ENCODE measurements around the gene ACTRT1. TPM values are rescaled to one million over a fixed set of nuclear protein-coding genes. Genes with fewer than 3 reads are reported as not detected.

The ACTRT1 gene
- total RNA-seq, 1 experiment from 2014 or later, result not detected

DNA sequence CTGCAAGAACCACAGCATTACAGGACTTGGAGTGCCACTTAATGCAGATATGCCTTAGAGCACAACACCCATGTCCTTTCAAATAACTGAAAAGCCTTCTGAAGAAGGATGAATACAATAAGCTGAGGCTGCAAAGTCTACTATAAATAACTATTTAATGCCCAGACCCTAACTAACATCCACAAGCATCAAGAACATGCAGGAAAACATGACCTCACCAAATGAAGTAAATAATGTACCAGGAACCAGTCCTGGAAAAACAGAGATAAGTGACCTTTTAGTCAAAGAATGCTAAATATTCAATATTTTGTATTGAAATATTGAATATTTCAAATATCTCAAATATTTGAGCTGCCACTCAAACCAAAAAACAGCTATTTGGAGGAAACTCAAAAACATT lies 16.9 kb downstream of the ACTRT1 start:
- Mint-ChIP-seq H3K9me3 (no peaks in the 10 kb centered on the region), H3K27me3 (ENCODE audit: low read depth) (no peaks in the 10 kb centered on the region), H3K4me1 (no peaks in the 10 kb centered on the region), H3K4me3 (no peak overlapping the region), H3K27ac (no peak overlapping the region), H3K36me3 (no peaks in the 10 kb centered on the region)
- ATAC-seq, result no peak
- DNase-seq (ENCODE audit: low spot score), result no peak
- ChIA-PET CTCF (no interaction called here), POLR2A (no interaction called here)
- TF ChIP-seq, protein P1, sequence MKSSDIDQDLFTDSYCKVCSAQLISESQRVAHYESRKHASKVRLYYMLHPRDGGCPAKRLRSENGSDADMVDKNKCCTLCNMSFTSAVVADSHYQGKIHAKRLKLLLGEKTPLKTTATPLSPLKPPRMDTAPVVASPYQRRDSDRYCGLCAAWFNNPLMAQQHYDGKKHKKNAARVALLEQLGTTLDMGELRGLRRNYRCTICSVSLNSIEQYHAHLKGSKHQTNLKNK (CRISPR knock-in tag; IDR thresholded peaks at IDR 0.05), result no peak
- TF ChIP-seq SMAD4 (CRISPR knock-in tag; IDR thresholded peaks at IDR 0.05) (no peak), GRHL2 (CRISPR knock-in tag; IDR thresholded peaks at IDR 0.05; ENCODE audit: insufficient replicate concordance, severe bottlenecking) (no peak), ZNF423 (CRISPR knock-in tag; IDR thresholded peaks at IDR 0.05) (no peak), ZNF317 (CRISPR knock-in tag; IDR thresholded peaks at IDR 0.05; ENCODE audit: borderline replicate concordance, low read depth) (no peak), TCF7 (CRISPR knock-in tag; IDR thresholded peaks at IDR 0.05; ENCODE audit: low read depth) (no peak), ELF4 (CRISPR knock-in tag; IDR thresholded peaks at IDR 0.05; ENCODE audit: low read depth) (no peak), NR2C2 (CRISPR knock-in tag; IDR thresholded peaks at IDR 0.05) (no peak), NR3C1 (CRISPR knock-in tag; conservative IDR thresholded peaks at IDR 0.05; ENCODE audit: low read depth) (no peak), CREM (CRISPR knock-in tag; IDR thresholded peaks at IDR 0.05) (no peak), MYBL2 (CRISPR knock-in tag; IDR thresholded peaks at IDR 0.05) (no peak), SOX15 (CRISPR knock-in tag; IDR thresholded peaks at IDR 0.05) (no peak)
- TF ChIP-seq, protein P2, sequence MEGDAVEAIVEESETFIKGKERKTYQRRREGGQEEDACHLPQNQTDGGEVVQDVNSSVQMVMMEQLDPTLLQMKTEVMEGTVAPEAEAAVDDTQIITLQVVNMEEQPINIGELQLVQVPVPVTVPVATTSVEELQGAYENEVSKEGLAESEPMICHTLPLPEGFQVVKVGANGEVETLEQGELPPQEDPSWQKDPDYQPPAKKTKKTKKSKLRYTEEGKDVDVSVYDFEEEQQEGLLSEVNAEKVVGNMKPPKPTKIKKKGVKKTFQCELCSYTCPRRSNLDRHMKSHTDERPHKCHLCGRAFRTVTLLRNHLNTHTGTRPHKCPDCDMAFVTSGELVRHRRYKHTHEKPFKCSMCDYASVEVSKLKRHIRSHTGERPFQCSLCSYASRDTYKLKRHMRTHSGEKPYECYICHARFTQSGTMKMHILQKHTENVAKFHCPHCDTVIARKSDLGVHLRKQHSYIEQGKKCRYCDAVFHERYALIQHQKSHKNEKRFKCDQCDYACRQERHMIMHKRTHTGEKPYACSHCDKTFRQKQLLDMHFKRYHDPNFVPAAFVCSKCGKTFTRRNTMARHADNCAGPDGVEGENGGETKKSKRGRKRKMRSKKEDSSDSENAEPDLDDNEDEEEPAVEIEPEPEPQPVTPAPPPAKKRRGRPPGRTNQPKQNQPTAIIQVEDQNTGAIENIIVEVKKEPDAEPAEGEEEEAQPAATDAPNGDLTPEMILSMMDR (IDR thresholded peaks at IDR 0.05), result no peak
- TF ChIP-seq, protein P3, sequence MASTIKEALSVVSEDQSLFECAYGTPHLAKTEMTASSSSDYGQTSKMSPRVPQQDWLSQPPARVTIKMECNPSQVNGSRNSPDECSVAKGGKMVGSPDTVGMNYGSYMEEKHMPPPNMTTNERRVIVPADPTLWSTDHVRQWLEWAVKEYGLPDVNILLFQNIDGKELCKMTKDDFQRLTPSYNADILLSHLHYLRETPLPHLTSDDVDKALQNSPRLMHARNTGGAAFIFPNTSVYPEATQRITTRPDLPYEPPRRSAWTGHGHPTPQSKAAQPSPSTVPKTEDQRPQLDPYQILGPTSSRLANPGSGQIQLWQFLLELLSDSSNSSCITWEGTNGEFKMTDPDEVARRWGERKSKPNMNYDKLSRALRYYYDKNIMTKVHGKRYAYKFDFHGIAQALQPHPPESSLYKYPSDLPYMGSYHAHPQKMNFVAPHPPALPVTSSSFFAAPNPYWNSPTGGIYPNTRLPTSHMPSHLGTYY (CRISPR knock-in tag; IDR thresholded peaks at IDR 0.05), result no peak

DNA sequence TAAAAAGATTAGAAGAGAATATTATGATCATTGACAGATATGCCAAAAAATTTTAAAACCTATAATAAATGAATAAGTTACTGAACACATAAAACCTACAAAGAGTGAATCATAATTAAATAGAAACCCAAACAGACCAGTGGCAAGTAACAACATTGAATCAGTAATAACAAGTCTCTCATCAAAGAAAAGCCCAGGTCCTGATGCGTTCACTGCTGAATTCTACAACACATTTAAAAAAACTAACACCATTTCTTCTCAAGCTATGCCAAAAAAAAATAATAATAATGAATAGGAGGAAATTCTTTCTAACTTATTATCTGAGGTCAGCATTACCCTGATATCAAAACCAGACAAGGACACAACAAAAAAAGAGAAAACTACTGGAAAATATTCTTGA lies 30.6 kb downstream of the ACTRT1 start:
- Mint-ChIP-seq H3K4me3 (no peak overlapping the region), H3K27me3 (ENCODE audit: low read depth) (no peaks in the 10 kb centered on the region), H3K36me3 (peaks cover 15% of the 10 kb centered on the region), H3K4me1 (no peaks in the 10 kb centered on the region), H3K27ac (no peak overlapping the region), H3K9me3 (peaks cover 20% of the 10 kb centered on the region)
- ATAC-seq, result no peak
- POLR2A ChIA-PET, result no interaction called here
- DNase-seq (ENCODE audit: low spot score), result no peak
- CTCF ChIA-PET, result no interaction called here
- no peak for TF ChIP-seq OVOL2 (CRISPR knock-in tag; IDR thresholded peaks at IDR 0.05; ENCODE audit: borderline replicate concordance)
- no peak for TF ChIP-seq NR2C2 (CRISPR knock-in tag; IDR thresholded peaks at IDR 0.05)
- TF ChIP-seq, protein P4, sequence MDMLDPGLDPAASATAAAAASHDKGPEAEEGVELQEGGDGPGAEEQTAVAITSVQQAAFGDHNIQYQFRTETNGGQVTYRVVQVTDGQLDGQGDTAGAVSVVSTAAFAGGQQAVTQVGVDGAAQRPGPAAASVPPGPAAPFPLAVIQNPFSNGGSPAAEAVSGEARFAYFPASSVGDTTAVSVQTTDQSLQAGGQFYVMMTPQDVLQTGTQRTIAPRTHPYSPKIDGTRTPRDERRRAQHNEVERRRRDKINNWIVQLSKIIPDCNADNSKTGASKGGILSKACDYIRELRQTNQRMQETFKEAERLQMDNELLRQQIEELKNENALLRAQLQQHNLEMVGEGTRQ (CRISPR knock-in tag; IDR thresholded peaks at IDR 0.05), result no peak
- TF ChIP-seq NR1H2 (CRISPR knock-in tag; IDR thresholded peaks at IDR 0.05), result no peak
- TF ChIP-seq ZNF423 (CRISPR knock-in tag; IDR thresholded peaks at IDR 0.05), result no peak
- no peak for TF ChIP-seq ELF4 (CRISPR knock-in tag; IDR thresholded peaks at IDR 0.05; ENCODE audit: low read depth)
- TF ChIP-seq, protein P5, sequence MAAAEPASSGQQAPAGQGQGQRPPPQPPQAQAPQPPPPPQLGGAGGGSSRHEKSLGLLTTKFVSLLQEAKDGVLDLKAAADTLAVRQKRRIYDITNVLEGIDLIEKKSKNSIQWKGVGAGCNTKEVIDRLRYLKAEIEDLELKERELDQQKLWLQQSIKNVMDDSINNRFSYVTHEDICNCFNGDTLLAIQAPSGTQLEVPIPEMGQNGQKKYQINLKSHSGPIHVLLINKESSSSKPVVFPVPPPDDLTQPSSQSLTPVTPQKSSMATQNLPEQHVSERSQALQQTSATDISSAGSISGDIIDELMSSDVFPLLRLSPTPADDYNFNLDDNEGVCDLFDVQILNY (CRISPR knock-in tag; IDR thresholded peaks at IDR 0.05), result no peak
- TF ChIP-seq ZNF232 (CRISPR knock-in tag; IDR thresholded peaks at IDR 0.05), result no peak
- TF ChIP-seq, protein P6, sequence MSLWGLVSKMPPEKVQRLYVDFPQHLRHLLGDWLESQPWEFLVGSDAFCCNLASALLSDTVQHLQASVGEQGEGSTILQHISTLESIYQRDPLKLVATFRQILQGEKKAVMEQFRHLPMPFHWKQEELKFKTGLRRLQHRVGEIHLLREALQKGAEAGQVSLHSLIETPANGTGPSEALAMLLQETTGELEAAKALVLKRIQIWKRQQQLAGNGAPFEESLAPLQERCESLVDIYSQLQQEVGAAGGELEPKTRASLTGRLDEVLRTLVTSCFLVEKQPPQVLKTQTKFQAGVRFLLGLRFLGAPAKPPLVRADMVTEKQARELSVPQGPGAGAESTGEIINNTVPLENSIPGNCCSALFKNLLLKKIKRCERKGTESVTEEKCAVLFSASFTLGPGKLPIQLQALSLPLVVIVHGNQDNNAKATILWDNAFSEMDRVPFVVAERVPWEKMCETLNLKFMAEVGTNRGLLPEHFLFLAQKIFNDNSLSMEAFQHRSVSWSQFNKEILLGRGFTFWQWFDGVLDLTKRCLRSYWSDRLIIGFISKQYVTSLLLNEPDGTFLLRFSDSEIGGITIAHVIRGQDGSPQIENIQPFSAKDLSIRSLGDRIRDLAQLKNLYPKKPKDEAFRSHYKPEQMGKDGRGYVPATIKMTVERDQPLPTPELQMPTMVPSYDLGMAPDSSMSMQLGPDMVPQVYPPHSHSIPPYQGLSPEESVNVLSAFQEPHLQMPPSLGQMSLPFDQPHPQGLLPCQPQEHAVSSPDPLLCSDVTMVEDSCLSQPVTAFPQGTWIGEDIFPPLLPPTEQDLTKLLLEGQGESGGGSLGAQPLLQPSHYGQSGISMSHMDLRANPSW (CRISPR knock-in tag; conservative IDR thresholded peaks at IDR 0.05; ENCODE audit: low read depth), result no peak
- TF ChIP-seq ESRRA (CRISPR knock-in tag; IDR thresholded peaks at IDR 0.05; ENCODE audit: borderline replicate concordance), result no peak
- TF ChIP-seq, protein P7, sequence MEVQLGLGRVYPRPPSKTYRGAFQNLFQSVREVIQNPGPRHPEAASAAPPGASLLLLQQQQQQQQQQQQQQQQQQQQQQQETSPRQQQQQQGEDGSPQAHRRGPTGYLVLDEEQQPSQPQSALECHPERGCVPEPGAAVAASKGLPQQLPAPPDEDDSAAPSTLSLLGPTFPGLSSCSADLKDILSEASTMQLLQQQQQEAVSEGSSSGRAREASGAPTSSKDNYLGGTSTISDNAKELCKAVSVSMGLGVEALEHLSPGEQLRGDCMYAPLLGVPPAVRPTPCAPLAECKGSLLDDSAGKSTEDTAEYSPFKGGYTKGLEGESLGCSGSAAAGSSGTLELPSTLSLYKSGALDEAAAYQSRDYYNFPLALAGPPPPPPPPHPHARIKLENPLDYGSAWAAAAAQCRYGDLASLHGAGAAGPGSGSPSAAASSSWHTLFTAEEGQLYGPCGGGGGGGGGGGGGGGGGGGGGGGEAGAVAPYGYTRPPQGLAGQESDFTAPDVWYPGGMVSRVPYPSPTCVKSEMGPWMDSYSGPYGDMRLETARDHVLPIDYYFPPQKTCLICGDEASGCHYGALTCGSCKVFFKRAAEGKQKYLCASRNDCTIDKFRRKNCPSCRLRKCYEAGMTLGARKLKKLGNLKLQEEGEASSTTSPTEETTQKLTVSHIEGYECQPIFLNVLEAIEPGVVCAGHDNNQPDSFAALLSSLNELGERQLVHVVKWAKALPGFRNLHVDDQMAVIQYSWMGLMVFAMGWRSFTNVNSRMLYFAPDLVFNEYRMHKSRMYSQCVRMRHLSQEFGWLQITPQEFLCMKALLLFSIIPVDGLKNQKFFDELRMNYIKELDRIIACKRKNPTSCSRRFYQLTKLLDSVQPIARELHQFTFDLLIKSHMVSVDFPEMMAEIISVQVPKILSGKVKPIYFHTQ (CRISPR knock-in tag; IDR thresholded peaks at IDR 0.05), result no peak
- TF ChIP-seq, protein P8, sequence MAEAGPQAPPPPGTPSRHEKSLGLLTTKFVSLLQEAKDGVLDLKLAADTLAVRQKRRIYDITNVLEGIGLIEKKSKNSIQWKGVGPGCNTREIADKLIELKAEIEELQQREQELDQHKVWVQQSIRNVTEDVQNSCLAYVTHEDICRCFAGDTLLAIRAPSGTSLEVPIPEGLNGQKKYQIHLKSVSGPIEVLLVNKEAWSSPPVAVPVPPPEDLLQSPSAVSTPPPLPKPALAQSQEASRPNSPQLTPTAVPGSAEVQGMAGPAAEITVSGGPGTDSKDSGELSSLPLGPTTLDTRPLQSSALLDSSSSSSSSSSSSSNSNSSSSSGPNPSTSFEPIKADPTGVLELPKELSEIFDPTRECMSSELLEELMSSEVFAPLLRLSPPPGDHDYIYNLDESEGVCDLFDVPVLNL (CRISPR knock-in tag; IDR thresholded peaks at IDR 0.05; ENCODE audit: borderline replicate concordance, low read depth), result no peak
- no peak for TF ChIP-seq ZNF138 (CRISPR knock-in tag; conservative IDR thresholded peaks at IDR 0.05)

Data from WTC11 (cell line).